ENCODE measurements around the gene ANK2.
A peak's percentile ranks its signal among the peaks of the same experiment; 100 is the strongest.

The ANK2 gene

GRCh38 chr4:113094331-113094730 is 44.9 kb downstream of the ANK2 start:
- DNase-seq (ENCODE audit: low spot score) = no peak

GRCh38 chr4:113094802-113095201 is 45.3 kb downstream of the ANK2 start:
- DNase-seq (ENCODE audit: low spot score) = no peak

DNA sequence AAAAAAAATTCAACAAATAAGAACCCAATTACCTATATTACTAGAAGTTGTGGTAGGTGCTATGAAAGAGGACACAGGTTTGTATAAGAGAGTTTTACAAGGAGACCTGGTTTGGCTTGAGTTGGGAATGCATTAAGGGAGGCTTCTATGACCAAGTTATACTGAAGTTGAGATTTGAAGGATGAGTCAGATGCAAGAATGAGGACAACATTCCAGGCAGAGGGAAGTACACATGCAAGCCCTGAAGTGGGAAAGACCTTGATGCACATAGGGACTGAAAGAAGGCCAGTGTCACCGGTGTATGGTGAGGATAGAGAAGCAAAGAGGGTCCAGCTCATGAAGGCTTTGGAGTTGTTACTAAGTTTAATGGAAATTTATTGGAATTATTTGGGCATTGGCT is 52.2 kb downstream of the ANK2 start:
- no peak for DNase-seq (ENCODE audit: low spot score)

- DNase-seq (ENCODE audit: low spot score) = no peak
Measured at GRCh38 chr4:113103556-113103955, 54.1 kb downstream of the ANK2 start.

DNA sequence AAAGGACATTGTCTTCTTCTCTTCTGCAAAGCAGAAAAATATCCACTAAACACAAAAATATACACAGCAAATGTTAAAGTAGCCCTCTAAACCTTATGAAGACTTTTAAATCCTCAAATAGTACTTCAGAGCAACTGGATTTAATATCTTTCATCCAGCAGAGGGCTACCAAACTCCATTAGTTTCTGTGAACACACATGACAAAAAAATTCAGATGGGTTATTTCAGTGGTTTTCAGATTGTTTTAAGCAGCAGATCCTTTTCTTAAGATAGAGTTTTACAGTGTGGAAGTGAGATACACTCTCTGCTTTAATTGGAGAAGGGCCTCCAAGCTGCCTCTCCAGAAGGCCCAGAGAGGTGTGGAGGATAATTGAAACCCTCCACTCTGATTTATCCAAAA is 56.7 kb downstream of the ANK2 start:
- no peak for DNase-seq (ENCODE audit: low spot score)

DNA sequence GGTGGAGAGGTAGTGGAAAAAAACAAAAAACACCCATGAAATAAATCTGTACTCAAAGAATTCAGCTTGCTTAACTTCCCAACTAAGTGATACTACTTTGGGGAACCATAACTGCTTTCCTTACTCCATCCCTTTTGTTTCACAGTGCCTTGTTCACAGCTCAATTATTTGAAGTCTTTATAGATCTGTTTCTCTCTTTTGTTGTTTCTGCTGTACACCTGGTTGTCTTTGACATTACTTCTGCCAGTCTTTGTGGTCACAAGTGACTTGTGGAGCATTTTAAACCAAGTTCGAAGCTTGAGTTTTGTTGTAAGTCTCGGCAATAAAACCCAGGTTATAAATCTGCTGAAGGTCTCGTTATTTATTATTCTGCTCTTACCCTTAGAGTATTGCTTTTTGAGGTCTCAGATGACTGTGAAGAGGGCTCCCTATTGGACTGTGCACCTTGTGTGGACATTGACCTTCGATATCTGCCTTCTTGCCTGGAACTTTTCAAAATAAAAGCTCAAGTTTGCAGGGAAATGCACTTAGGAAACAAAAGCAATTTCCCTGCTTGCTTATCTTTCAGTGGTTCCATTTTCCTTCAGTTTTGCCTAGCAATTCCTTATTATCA is 59.8 kb downstream of the ANK2 start:
- no peak for DNase-seq (ENCODE audit: low spot score)

DNA sequence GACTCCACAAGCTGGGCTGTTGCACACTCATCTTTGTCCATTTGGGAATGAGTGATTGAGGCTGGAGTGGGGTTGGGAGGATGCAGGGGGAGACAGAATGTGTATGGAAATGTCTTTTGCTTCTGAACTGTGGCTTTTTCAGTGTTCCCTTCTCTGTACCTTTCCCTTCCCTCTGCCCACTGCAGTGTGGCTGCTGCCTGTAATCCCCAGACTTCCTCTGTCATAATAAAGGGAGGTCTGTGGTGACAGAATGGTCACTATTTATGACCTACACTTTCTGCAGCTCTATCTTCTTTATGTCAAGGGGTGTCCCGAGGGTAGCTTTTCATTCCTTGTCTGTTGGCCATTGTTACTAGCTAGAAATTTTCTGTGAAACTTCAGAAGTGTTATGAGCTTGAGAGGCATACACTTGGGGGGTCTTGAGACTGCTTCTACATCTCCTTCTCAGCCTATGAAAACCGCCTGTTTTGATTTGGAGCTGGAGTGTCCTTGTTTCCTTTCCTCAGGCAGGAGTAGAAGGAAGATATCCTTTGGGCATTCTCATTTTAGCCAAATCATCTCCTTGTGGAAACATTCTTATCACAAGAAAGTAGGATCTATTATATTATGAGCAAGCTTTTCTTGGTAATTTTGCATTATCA is 63.0 kb downstream of the ANK2 start:
- no peak for DNase-seq (ENCODE audit: low spot score)

GRCh38 chr4:113113151-113113550 is 63.7 kb downstream of the ANK2 start:
- no peak for DNase-seq (ENCODE audit: low spot score)

GRCh38 chr4:113114884-113115283 is 65.4 kb downstream of the ANK2 start:
- DNase-seq (ENCODE audit: low spot score) = no peak

DNA sequence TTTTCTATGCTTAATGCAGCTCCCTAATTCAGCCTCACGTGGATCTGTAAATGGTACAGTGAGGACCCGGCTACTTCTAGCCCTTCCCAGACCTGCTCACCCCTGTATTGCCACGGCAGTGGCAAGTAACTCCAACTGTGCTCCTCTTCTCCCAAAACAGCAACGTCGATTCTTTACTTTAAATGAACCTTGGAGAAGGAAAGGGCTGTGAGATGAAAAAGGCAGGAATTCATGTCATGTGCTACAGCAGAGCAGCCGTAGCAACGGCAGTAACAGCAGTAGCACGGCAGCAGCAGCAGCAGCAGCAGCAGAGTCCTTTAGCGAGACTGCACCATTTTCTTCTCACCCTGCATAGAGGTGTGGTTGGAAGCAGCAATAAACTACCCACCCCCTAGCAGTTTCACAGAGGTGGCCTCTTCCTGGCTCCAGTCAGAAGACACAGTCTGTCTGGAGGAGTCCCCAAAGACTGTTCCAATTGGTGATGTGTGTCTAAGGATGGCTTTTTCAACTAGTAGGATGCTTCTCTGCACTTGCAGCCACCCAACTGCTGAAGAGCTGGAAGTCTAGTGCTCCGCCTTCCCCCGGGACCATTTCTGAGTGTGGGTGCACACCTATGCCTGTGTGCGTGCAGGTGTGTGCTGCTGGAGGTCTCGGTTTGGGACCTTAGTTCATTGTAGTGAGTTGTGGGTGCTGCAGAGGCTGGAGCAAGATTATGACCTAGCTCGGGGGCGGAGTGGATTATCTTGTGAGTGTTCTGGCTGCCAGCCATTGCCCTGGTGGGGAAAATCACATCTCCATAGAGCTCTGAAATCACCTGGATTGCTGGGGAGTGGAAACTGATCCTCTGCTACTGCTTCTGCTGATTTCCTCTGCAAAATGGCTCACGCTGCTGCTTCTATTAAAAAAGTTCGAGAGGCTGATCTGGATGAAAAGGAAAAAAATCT is 67.2 kb downstream of the ANK2 start:
- DNase-seq (ENCODE audit: low spot score) = peak; percentile 50

DNA sequence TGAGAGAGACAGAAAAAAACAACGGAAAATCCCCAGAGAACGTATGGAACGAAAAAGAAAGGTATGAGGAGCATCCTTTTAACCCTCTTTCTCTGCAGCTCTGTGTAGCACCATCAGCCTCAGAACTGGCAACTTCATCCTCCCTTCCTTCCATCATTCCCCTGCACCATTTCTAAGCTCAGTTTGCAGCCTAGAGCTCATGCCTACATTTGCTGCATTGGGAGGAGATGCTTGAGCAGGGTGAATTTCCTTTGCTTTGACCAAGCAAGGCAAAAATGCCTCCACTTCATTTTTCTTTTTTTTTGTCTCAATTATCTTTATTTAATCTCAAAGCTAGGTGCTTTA is 67.9 kb downstream of the ANK2 start:
- no peak for DNase-seq (ENCODE audit: low spot score)

GRCh38 chr4:113122066-113122465 is 72.6 kb downstream of the ANK2 start:
- no peak for DNase-seq (ENCODE audit: low spot score)

GRCh38 chr4:113125418-113125817 is 76.0 kb downstream of the ANK2 start:
- no peak for DNase-seq (ENCODE audit: low spot score)

DNA sequence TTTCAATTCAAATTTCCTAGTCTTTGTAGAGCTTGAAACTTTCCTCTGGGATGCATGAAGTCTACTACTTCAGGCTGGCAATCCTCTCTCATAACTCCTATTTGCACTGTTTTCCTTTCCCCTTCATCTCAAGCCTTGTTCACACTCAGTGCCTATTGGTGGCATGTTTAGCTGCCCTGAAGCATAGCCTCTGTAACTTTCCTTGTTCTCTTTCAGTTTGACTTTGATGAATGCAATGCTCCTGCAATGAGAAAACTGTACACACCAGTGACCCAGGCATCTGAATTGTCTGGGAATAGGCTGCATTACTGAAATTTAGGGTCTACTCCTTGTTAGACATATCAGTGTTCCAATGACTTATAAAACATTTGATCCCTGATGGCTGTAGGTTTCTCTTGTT is 81.7 kb downstream of the ANK2 start:
- no peak for DNase-seq (ENCODE audit: low spot score)

- DNase-seq (ENCODE audit: low spot score) = no peak
Measured at GRCh38 chr4:113131621-113132020, 82.2 kb downstream of the ANK2 start.

DNA sequence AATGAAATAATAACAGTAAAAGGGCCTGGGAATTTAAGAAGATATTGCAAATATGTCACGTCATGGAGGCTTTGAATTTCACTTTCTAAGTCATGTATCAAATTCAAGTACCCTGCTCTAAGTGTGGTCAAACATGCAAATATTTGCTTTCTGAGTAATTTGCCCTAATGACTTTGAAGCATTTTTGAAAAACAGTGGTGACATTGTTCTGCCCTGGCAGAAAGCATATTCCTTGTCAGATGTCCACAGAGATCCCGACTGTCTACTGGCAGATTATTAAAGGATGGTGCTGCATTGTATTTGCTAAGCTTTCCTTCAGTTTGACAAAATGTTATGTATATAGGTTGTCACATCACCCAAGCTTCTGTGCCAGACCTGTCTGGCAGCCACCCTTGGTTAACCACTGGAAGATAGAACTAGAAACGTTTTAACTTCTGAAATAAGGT is 92.5 kb downstream of the ANK2 start:
- no peak for DNase-seq (ENCODE audit: low spot score)

GRCh38 chr4:113142351-113142750 is 92.9 kb downstream of the ANK2 start:
- DNase-seq (ENCODE audit: low spot score) = no peak

DNA sequence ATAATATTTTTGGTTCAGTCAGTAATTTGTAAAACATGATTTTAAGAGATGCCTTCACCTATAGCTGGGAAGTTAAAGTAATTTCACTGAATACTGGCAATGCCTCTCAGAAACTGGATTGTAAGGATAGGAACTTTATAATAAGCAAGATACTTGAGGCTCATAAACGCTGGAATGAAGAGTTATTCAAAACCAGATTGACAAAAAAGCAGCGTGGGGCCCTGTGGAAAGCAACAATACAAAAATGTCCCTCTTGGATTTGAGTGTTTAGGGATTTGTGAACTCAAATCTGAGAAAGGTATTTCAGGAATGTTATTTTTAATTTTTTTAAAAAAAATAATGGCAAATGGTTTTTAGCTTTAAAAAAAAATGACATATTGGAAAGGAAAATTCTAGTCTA is 94.6 kb downstream of the ANK2 start:
- DNase-seq (ENCODE audit: low spot score) = no peak

DNA sequence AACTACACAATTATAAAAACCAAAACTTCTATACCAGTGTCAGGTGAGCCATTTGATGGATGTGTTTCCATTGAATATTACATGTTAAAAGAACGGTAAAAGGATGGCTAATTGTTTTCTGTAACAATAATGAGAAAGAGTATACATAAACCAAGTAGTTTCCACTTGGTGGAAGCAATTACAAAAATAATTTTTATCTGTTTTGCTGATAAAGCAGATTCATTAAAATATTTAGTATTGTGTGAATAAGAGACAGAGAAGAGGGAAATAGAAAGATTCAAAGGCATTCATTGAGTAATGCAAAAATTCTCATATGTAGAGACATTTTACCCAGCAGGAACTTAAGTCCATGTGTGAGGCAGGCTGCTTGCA is 95.7 kb downstream of the ANK2 start:
- DNase-seq (ENCODE audit: low spot score) = no peak

DNA sequence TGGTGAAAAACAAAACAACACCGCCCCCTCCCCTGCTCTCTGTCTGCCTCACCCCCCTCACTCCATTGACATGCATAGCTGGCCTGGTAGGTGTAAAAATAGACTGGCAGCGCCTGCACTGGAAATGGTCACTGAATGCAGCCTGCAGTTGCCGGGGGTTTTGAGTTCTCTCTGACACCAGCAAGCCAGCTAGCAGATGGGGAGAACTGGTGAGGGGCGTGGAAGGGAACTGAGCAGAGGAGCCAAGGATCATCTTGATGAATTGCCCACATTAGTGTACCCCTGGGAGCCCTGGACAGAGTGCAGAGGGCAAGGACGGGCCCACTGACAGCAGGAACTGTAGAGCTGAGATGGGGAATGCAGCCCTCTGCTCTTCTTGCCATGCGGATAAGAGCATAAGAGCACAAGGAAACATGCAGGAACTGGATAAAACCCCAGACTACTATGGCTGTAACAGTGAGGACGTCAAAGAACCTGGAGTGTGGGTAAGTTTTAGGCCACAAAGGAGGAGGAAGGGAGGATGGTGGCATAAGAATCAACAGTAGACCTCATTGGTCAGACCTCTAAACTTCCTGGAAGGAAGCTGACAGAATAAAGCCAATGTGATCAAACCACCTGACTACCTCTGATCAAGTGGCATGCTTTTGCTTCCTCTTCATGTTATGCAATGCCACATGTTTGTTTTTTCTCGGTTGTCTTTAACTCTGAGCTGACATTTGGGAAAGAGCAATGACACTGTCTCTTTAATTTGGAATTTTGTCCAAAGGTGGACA is 96.3 kb downstream of the ANK2 start:
- DNase-seq (ENCODE audit: low spot score) = peak; percentile 59

- DNase-seq (ENCODE audit: low spot score) = no peak
Measured at GRCh38 chr4:113146876-113147358, 97.5 kb downstream of the ANK2 start.

DNA sequence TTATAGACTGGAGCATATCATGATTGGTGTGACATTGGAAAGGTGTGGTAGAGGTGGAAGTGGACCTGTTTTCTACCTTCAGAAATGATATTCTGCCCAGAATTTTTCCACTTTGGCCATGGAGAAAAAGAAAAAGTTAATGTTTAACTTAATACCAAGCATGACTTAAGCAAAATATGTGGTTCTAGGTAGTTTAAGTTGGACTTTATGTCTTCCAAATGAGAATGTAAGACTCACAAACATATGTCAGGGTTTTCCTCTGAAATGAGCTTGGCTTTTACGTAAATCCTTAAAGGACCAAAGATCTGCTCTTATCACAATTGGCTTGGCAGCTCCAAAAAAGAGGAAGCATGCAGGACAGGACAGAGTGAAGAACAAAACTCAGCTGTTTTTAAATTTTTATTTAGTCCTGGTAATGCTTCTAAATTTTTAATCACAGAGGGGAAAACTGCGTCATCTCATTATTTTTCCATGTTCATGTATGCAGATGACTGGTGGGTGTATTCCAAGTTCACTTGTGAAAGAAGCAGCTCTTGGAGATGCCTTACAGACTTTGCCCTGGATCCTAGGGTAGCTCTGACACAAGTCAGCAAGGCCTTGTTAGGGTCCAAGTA is 98.2 kb downstream of the ANK2 start:
- no peak for DNase-seq (ENCODE audit: low spot score)
